HEK293T (cell line): ENCODE measurements around the gene SFI1.

Experiments
- ARNT ChIP-seq: fragments of 450-650 bp; IDR thresholded peaks from 2 replicates; pipeline ENCODE4 v1.6.1; 2017; ENCODE audit warnings: mild to moderate bottlenecking
- CTBP1 ChIP-seq: fragments of 450-650 bp; IDR thresholded peaks from 2 replicates; pipeline ENCODE4 v1.6.1; 2016; ENCODE audit warnings: borderline replicate concordance
- ELF4 ChIP-seq: fragments of 450-650 bp; IDR thresholded peaks from 2 replicates; pipeline ENCODE4 v1.6.1; 2017; ENCODE audit warnings: antibody characterized with exemption
- SP1 ChIP-seq: fragments of 450-650 bp; IDR thresholded peaks from 2 replicates; pipeline ENCODE4 v1.6.1; 2017
- TARDBP ChIP-seq: fragments of 450-650 bp; IDR thresholded peaks from 2 replicates; pipeline ENCODE4 v1.6.1; 2016
- ZNF384 ChIP-seq: fragments of 450-650 bp; IDR thresholded peaks from 2 replicates; pipeline ENCODE4 v1.6.1; 2016

DNA sequence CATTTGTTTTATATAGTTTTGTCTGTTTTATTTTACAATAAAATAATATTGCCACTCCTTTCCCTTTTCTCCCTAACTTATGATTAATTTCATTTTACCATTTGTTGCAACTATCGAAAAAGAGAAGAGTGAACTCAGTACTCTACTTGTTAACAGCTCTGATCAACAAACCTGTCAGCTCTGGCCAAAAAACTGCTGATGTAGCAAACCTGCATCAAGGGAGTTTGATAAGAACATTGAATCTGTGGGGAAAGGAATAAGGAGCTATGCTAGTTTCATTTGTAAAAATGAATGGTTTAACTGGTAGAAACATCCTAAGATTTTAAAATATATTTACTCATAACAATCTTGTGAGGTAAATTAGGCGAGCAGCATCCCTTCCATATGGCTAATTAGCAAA is 49.6 kb upstream of the SFI1 start:
- no peak for TF ChIP-seq TARDBP
- TF ChIP-seq SP1, result no peak
- no peak for TF ChIP-seq ELF4
- no peak for TF ChIP-seq ZNF384
- TF ChIP-seq ARNT, result no peak
- TF ChIP-seq CTBP1, result no peak
